ENCODE results near the gene KRTAP19-3.

Gene KRTAP19-3

DNA sequence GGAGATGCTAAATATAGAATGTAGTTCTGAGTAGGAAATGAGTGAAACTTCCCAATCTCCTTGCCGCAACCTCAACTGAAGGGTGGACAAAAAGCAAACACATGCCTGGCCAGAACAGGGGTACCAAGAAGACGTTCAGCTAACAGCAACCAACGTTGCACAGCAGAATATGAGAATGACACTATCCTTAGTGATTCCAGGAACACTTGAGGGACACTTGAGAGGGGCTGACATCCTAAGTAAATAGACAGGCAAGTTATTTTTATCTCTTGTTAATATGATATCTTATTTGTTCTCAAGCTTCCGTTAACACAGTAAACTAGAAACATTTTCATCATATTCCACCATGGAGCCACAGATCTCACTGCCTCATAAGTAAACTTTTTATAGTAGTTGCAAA, 12.6 kb downstream of the KRTAP19-3 start:
- Histone ChIP-seq H3K27ac (ENCODE audit: low read depth in 2 of 2, low read length in 2 of 2) (no peak overlapping the region), H3K36me3 (ENCODE audit: control insufficient read depth in 2 of 2, insufficient read depth in 2 of 2, low read length in 2 of 2) (no peaks in the 10 kb centered on the region), H3K27me3 (ENCODE audit: control insufficient read depth in 2 of 2, insufficient read depth in 2 of 2, low read length in 2 of 2) (no peaks in the 10 kb centered on the region), H3K9ac (ENCODE audit: low read depth in 1 of 2, low read length in 2 of 2) (no peak overlapping the region), H3K4me3 (ENCODE audit: low read length in 2 of 2) (no peak overlapping the region), H3K4me1 (ENCODE audit: control insufficient read depth in 2 of 2, insufficient read depth in 2 of 2, low read length in 2 of 2) (no peaks in the 10 kb centered on the region), H3K9me3 (ENCODE audit: control insufficient read depth in 2 of 2, low read length in 2 of 2) (peaks cover 2 to 8% of the 10 kb centered on the region in 2 donors)

DNA sequence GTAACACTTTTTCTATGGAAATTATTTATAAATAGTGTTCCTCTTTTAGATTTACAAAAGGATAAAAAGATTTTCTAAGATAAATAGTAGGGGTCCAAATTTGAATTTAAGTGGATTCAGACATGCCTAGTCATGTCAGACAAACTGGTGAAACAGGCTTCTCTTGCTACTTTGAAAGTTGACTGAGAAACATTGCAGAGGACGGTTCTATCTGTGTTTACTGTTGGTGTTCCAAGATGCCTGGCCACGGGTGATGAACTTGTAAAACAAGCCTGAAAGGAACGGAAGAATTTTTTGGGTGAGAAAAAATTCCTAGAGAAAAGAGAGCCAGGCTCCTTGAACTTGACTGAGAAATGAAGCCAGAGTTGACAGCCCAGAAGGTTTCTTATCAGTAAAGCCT, 13.8 kb downstream of the KRTAP19-3 start:
- Histone ChIP-seq H3K27ac (ENCODE audit: low read depth in 2 of 2, low read length in 2 of 2) (no peak overlapping the region), H3K36me3 (ENCODE audit: control insufficient read depth in 2 of 2, insufficient read depth in 2 of 2, low read length in 2 of 2) (no peaks in the 10 kb centered on the region), H3K4me1 (ENCODE audit: control insufficient read depth in 2 of 2, insufficient read depth in 2 of 2, low read length in 2 of 2) (no peaks in the 10 kb centered on the region), H3K9me3 (ENCODE audit: control insufficient read depth in 2 of 2, low read length in 2 of 2) (peaks cover under 1 to 8% of the 10 kb centered on the region in 2 donors), H3K27me3 (ENCODE audit: control insufficient read depth in 2 of 2, insufficient read depth in 2 of 2, low read length in 2 of 2) (no peaks in the 10 kb centered on the region), H3K9ac (ENCODE audit: low read depth in 1 of 2, low read length in 2 of 2) (no peak overlapping the region), H3K4me3 (ENCODE audit: low read length in 2 of 2) (no peak overlapping the region)

DNA sequence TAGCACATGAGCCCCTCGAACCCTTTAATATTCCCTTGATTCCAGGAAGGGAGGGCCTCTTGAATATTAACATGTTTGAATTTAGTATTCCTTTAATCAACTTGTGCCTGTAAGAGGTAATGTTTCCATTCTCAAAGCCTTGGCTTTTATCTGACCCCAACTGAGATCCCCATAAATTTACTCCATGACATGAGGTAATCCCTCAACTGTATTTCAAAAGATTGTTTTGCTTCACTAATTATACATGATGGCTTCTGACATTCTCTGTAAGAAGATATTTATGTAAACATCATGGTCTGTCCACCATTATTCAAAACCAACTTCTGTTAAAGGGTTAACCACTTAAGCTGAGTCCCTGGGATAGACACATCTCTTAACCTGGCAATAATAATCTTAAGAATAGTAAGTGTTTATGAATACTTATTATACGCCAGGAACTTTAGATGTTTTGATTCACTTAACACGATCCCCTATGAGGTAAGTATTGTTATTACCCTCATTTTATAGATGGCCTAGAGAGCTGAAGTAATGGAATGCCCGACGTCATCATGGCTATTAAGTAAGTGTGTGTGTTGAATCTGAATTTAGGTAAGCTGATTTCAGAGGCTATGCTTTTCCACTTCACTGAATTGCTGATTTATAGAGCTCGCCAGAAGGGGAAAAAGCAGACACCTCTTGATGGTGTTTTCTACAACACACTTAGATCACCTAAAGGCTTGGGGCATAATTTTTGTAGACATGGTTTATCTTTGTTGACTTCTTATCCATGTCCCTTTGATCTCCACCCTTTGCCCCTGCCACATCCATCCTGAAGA, 22.7 kb downstream of the KRTAP19-3 start:
- no peaks in the 10 kb centered on the region for H3K27me3 ChIP-seq (ENCODE audit: control insufficient read depth in 2 of 2, insufficient read depth in 2 of 2, low read length in 2 of 2)
- no peak overlapping the region for H3K4me3 ChIP-seq (ENCODE audit: low read length in 2 of 2)
- H3K36me3 ChIP-seq (ENCODE audit: control insufficient read depth in 2 of 2, insufficient read depth in 2 of 2, low read length in 2 of 2), result no peaks in the 10 kb centered on the region
- no peak overlapping the region for H3K9ac ChIP-seq (ENCODE audit: low read depth in 1 of 2, low read length in 2 of 2)
- peaks cover 0 to 3% of the 10 kb centered on the region in 2 donors for H3K9me3 ChIP-seq (ENCODE audit: control insufficient read depth in 2 of 2, low read length in 2 of 2)
- no peak overlapping the region for H3K27ac ChIP-seq (ENCODE audit: low read depth in 2 of 2, low read length in 2 of 2)
- H3K4me1 ChIP-seq (ENCODE audit: control insufficient read depth in 2 of 2, insufficient read depth in 2 of 2, low read length in 2 of 2), result no peaks in the 10 kb centered on the region

DNA sequence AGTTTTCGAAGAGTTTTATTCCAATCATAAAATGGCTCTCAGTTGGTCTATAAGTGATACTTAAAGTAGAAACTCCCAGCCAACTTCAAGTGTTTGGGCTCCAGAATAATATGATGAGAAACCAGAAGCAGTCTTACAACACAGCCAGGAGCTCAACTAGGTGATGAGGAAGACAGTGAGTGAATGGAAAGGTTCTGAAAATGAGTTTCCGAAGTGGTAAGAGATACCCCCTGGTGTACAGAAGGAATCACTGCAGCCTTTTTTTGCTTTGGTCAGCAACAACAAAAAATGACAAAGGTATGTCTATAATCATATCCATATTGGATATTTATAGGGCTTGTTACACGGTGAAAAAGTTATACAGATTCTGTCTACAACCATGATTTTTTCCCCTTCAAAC, 28.1 kb downstream of the KRTAP19-3 start:
- Histone ChIP-seq H3K9ac (ENCODE audit: low read depth in 1 of 2, low read length in 2 of 2) (no peak overlapping the region), H3K27ac (ENCODE audit: low read depth in 2 of 2, low read length in 2 of 2) (no peak overlapping the region), H3K9me3 (ENCODE audit: control insufficient read depth in 2 of 2, low read length in 2 of 2) (no peaks in the 10 kb centered on the region), H3K4me1 (ENCODE audit: control insufficient read depth in 2 of 2, insufficient read depth in 2 of 2, low read length in 2 of 2) (no peaks in the 10 kb centered on the region), H3K27me3 (ENCODE audit: control insufficient read depth in 2 of 2, insufficient read depth in 2 of 2, low read length in 2 of 2) (no peaks in the 10 kb centered on the region), H3K4me3 (ENCODE audit: low read length in 2 of 2) (no peak overlapping the region), H3K36me3 (ENCODE audit: control insufficient read depth in 2 of 2, insufficient read depth in 2 of 2, low read length in 2 of 2) (no peaks in the 10 kb centered on the region)

DNA sequence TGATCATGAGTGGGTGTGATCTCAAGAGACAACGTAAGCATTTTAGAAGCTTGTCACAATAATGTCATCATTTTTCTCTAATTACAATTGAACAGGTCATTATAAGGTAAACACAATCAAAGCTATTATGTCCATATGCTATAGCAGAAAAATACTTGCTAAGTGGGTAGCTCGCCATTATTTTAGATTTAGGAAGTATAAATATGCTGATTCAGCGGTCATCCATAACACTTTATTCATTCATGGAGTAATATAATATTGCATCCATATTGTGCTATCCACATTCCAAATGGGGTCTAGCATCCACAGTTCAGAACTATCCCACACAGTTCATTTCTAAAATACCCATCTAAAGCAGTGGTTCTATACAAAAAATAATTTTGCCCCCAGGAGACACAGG, 43.3 kb downstream of the KRTAP19-3 start:
- no peak overlapping the region for H3K4me3 ChIP-seq (ENCODE audit: low read length in 2 of 2)
- no peak overlapping the region for H3K9ac ChIP-seq (ENCODE audit: low read depth in 1 of 2, low read length in 2 of 2)

DNA sequence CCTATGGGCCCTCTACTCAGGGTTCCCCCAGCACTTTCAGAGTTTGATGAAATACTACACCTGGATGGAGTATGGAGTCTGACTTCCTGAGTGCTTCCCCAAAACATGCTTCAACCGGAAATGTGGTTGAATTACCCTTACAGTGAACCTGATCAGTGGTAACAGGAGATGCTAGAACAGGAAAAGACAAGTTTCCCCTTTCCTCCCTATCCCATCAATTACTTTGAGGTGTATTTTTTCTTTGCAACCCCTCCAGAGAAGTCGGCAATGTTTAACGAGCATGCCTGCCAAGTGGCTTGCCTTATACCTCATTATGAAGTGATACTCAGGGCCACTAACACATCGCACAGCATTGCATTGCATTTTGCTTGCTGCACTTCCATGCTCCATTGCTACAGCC, 44.8 kb downstream of the KRTAP19-3 start:
- peaks cover 0 to 2% of the 10 kb centered on the region in 2 donors for H3K9me3 ChIP-seq (ENCODE audit: control insufficient read depth in 2 of 2, low read length in 2 of 2)

More for the DNA sequence above, 43.3 kb downstream of the KRTAP19-3 start:
- peaks cover 0 to 2% of the 10 kb centered on the region in 2 donors for H3K9me3 ChIP-seq (ENCODE audit: control insufficient read depth in 2 of 2, low read length in 2 of 2)
- no peaks in the 10 kb centered on the region for H3K36me3 ChIP-seq (ENCODE audit: control insufficient read depth in 2 of 2, insufficient read depth in 2 of 2, low read length in 2 of 2)
- no peak overlapping the region for H3K27ac ChIP-seq (ENCODE audit: low read depth in 2 of 2, low read length in 2 of 2)
- H3K27me3 ChIP-seq (ENCODE audit: control insufficient read depth in 2 of 2, insufficient read depth in 2 of 2, low read length in 2 of 2), result no peaks in the 10 kb centered on the region
- no peaks in the 10 kb centered on the region for H3K4me1 ChIP-seq (ENCODE audit: control insufficient read depth in 2 of 2, insufficient read depth in 2 of 2, low read length in 2 of 2)

DNA sequence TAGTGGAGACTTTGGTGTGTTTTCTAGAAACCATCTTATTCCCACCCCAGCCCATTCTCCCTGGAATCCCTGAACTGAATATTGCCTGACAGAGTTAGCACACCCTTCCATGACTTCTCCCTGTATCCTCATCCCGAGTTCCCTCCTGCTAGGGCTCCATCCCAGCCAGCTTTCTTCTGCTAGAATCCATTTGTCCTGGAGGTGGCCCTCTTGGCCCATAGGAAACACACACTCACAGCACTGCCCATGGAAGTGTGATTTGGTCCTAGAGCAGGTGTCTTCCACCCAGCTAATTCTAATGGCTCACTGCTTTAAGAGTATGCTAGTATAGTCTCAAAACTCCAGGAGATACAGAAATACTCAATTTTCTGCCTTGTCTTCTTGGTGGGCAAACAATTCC, 47.6 kb downstream of the KRTAP19-3 start:
- Histone ChIP-seq H3K4me1 (ENCODE audit: control insufficient read depth in 2 of 2, insufficient read depth in 2 of 2, low read length in 2 of 2) (no peaks in the 10 kb centered on the region), H3K36me3 (ENCODE audit: control insufficient read depth in 2 of 2, insufficient read depth in 2 of 2, low read length in 2 of 2) (no peaks in the 10 kb centered on the region), H3K27me3 (ENCODE audit: control insufficient read depth in 2 of 2, insufficient read depth in 2 of 2, low read length in 2 of 2) (no peaks in the 10 kb centered on the region), H3K27ac (ENCODE audit: low read depth in 2 of 2, low read length in 2 of 2) (no peak overlapping the region), H3K4me3 (ENCODE audit: low read length in 2 of 2) (no peak overlapping the region), H3K9ac (ENCODE audit: low read depth in 1 of 2, low read length in 2 of 2) (no peak overlapping the region), H3K9me3 (ENCODE audit: control insufficient read depth in 2 of 2, low read length in 2 of 2) (peaks cover 0 to 2% of the 10 kb centered on the region in 2 donors)

More for the DNA sequence above, 44.8 kb downstream of the KRTAP19-3 start:
- Histone ChIP-seq H3K4me1 (ENCODE audit: control insufficient read depth in 2 of 2, insufficient read depth in 2 of 2, low read length in 2 of 2) (no peaks in the 10 kb centered on the region), H3K27me3 (ENCODE audit: control insufficient read depth in 2 of 2, insufficient read depth in 2 of 2, low read length in 2 of 2) (no peaks in the 10 kb centered on the region), H3K9ac (ENCODE audit: low read depth in 1 of 2, low read length in 2 of 2) (no peak overlapping the region), H3K36me3 (ENCODE audit: control insufficient read depth in 2 of 2, insufficient read depth in 2 of 2, low read length in 2 of 2) (no peaks in the 10 kb centered on the region), H3K4me3 (ENCODE audit: low read length in 2 of 2) (no peak overlapping the region), H3K27ac (ENCODE audit: low read depth in 2 of 2, low read length in 2 of 2) (no peak overlapping the region)

DNA sequence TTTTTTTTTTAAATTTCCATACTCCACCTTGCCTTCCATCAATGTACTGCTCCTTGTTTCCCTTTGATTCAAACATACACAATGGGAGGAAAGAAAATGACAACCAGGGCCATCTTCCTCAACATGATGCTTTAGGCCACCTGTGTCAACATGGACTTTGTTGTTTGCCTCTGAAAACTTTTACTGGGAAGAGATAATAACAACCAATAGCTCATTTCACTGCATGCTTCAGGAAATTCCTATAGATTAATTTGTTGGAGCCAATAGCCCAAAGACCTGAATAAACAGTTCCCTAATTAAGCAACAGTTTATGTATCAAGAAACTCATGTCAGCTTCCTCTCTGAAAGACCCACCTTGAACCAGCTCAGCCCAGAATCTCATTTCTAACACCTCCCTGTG, 48.6 kb downstream of the KRTAP19-3 start:
- Histone ChIP-seq H3K4me3 (ENCODE audit: low read length in 2 of 2) (no peak overlapping the region), H3K9ac (ENCODE audit: low read depth in 1 of 2, low read length in 2 of 2) (no peak overlapping the region), H3K36me3 (ENCODE audit: control insufficient read depth in 2 of 2, insufficient read depth in 2 of 2, low read length in 2 of 2) (no peaks in the 10 kb centered on the region), H3K27ac (ENCODE audit: low read depth in 2 of 2, low read length in 2 of 2) (no peak overlapping the region), H3K4me1 (ENCODE audit: control insufficient read depth in 2 of 2, insufficient read depth in 2 of 2, low read length in 2 of 2) (no peaks in the 10 kb centered on the region), H3K9me3 (ENCODE audit: control insufficient read depth in 2 of 2, low read length in 2 of 2) (peaks cover 0 to 2% of the 10 kb centered on the region in 2 donors), H3K27me3 (ENCODE audit: control insufficient read depth in 2 of 2, insufficient read depth in 2 of 2, low read length in 2 of 2) (no peaks in the 10 kb centered on the region)
